Measurements from ENCODE around the gene NYAP1. TPM values are rescaled to one million over a fixed set of nuclear protein-coding genes. Genes with fewer than 3 reads are reported as not detected.

The NYAP1 gene
- total RNA-seq, 4 donors from 2014 or later, result 0.41 to 1.4 TPM; not detected in 2

DNA sequence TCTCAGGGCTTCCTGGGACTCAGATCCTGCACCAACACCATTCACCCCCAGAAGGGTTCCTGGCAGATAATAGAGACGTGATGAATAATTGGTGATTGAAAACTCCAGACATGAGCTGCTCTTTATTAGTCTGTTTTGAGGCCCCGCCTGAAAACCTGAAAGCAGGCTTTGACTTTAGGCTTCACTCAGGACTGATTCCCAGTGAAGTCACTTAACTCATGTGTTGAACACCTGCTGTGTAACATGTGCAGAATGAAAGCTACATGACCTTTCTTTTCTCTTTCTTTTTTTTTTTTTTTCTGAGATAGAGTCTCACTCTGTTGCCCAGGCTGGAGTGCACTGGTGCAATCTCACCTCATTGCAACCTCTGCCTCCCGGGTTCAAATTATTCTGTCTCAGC, 28.5 kb upstream of the NYAP1 start:
- H3K27me3 ChIP-seq, result no peaks in the 10 kb centered on the region
- in situ Hi-C loops (cut with MboI; ENCODE audit: low pct_ligation_motif_present in 1 of 4, low pct_unique_long_range_greater_than_20kb in 1 of 4, low sequenced_read_pairs in 3 of 4) (loop anchor here in 3 of 4 donors (25.0 kb wide), 2 partner anchors 232 to 257 kb away; partner anchors contain the start of genes GIGYF1 (in 2 of the 3), EPO (in 1 of the 3) and POP7 (in 1 of the 3)), intact Hi-C loops (cut with DNase I; ENCODE audit: low total_unique reads) (no loop called here)
- TF ChIP-seq POLR2A (IDR thresholded peaks at IDR 0.05) (no peak), POLR2AphosphoS5 (IDR thresholded peaks at IDR 0.05) (no peak), EP300 (IDR thresholded peaks at IDR 0.05; ENCODE audit: low read depth) (no peak)
- TF ChIP-seq, protein P1, sequence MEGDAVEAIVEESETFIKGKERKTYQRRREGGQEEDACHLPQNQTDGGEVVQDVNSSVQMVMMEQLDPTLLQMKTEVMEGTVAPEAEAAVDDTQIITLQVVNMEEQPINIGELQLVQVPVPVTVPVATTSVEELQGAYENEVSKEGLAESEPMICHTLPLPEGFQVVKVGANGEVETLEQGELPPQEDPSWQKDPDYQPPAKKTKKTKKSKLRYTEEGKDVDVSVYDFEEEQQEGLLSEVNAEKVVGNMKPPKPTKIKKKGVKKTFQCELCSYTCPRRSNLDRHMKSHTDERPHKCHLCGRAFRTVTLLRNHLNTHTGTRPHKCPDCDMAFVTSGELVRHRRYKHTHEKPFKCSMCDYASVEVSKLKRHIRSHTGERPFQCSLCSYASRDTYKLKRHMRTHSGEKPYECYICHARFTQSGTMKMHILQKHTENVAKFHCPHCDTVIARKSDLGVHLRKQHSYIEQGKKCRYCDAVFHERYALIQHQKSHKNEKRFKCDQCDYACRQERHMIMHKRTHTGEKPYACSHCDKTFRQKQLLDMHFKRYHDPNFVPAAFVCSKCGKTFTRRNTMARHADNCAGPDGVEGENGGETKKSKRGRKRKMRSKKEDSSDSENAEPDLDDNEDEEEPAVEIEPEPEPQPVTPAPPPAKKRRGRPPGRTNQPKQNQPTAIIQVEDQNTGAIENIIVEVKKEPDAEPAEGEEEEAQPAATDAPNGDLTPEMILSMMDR (IDR thresholded peaks at IDR 0.05), result no peak
- no peaks in the 10 kb centered on the region for H3K36me3 ChIP-seq
- 64 to 83% methylated on average over 3 of the region's 3 CpGs for WGBS, 2 donors (ENCODE audit: low coverage in 1 of 2)
- no peak overlapping the region for H3K4me3 ChIP-seq
- DNase-seq, result no peak
- no peak overlapping the region for H3K27ac ChIP-seq
- H3K9me3 ChIP-seq, result no peaks in the 10 kb centered on the region
- peaks cover 0 to 6% (median 0%) of the 10 kb centered on the region in 4 donors for H3K4me1 ChIP-seq

DNA sequence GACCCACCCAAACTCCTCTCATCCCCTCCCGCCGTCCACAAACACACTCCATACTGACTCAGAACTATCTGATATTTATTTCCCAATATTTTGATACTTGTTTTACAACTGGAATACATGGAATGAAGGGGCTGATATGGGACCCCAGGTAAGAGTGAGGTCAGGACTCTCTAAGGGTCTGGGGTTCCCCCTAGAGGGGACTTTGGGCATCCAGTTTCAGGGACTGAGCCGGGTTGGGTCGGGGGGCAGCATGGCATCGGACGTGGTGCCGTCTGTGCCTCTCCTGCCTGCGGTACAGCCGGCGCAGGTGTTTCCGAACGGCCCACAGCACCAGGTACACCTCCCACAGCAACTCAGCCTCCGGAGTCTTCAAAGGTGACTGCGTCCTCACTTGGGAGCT, 27.2 kb upstream of the NYAP1 start:
- TF ChIP-seq POLR2A (IDR thresholded peaks at IDR 0.05), result no peak
- no peak for TF ChIP-seq EP300 (IDR thresholded peaks at IDR 0.05; ENCODE audit: low read depth)
- TF ChIP-seq, protein P1 (IDR thresholded peaks at IDR 0.05), result no peak
- Histone ChIP-seq H3K4me3 (no peak overlapping the region), H3K27ac (no peak overlapping the region), H3K27me3 (no peaks in the 10 kb centered on the region), H3K4me1 (no peaks in the 10 kb centered on the region), H3K36me3 (no peaks in the 10 kb centered on the region), H3K9me3 (no peaks in the 10 kb centered on the region)
- no peak for DNase-seq
- in situ Hi-C loops (cut with MboI; ENCODE audit: low pct_ligation_motif_present in 1 of 4, low pct_unique_long_range_greater_than_20kb in 1 of 4, low sequenced_read_pairs in 3 of 4), result loop anchor here in 3 of 4 donors (25.0 kb wide), 2 partner anchors 231 to 256 kb away; partner anchors contain the start of genes GIGYF1 (in 2 of the 3), EPO (in 1 of the 3) and POP7 (in 1 of the 3)
- intact Hi-C loops (cut with DNase I; ENCODE audit: low total_unique reads), result no loop called here
- 91 to 93% methylated on average over 2 to 14 of the region's 14 CpGs for WGBS, 2 donors (ENCODE audit: low coverage in 1 of 2)

DNA sequence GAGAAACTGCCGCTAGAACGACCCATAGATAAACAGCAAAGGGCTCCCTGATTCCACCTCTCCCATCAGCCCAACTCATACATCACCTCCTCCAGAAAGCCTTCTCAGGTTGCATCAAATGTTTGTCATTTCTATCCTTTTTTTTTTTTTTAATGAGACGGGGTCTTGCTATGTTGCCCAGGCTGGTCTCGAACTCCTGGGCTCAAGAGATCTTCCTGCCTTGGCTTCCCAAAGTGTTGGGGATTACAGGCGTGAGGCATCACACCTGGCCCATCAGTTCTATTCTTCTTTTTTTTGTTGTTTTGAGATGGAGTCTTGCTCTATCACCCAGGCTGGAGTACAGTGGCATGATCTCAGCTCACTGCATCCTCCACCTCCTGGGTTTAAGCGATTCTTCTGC, 26.7 kb upstream of the NYAP1 start:
- in situ Hi-C loops (cut with MboI; ENCODE audit: low pct_ligation_motif_present in 1 of 4, low pct_unique_long_range_greater_than_20kb in 1 of 4, low sequenced_read_pairs in 3 of 4) (loop anchor here in 3 of 4 donors (25.0 kb wide), 2 partner anchors 230 to 255 kb away; partner anchors contain the start of genes GIGYF1 (in 2 of the 3), EPO (in 1 of the 3) and POP7 (in 1 of the 3)), intact Hi-C loops (cut with DNase I; ENCODE audit: low total_unique reads) (no loop called here)
- no peaks in the 10 kb centered on the region for H3K4me1 ChIP-seq
- H3K36me3 ChIP-seq, result no peaks in the 10 kb centered on the region
- WGBS, 2 donors (ENCODE audit: low coverage in 1 of 2), result 95 to 100% methylated on average over 3 to 6 of the region's 6 CpGs
- no peak overlapping the region for H3K27ac ChIP-seq
- TF ChIP-seq, protein P1 (IDR thresholded peaks at IDR 0.05), result no peak
- TF ChIP-seq POLR2A (IDR thresholded peaks at IDR 0.05) (no peak), EP300 (IDR thresholded peaks at IDR 0.05; ENCODE audit: low read depth) (no peak), POLR2AphosphoS5 (IDR thresholded peaks at IDR 0.05) (no peak)
- no peaks in the 10 kb centered on the region for H3K9me3 ChIP-seq
- no peak for DNase-seq
- H3K4me3 ChIP-seq, result no peak overlapping the region
- H3K27me3 ChIP-seq, result no peaks in the 10 kb centered on the region

DNA sequence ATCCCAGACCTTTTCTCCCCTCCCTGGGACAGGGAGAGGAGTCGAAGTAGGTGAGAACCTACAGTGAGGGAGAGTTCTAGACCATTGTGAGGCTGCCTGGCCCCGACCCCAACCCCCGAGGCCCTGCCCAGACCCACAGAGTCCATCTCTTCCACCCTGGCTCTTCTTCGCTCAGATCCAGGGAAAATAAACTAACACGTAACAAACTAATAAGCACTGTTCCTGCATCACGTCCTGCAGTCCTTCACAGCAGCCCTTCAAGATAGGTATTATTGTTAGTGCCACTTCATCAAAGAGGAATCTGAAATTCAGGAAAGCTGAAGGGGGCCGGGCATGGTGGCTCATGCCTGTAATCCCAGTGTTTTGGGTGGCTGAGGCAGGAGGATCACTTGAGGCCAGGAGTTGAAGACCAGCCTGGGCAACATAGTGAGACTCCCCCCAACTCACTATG, 19.5 kb upstream of the NYAP1 start, which contains the start of gene SPACDR:
TSS of gene SPACDR (minus strand) at position 51 of the 451 bp plus-strand sequence. CDS start 235 bp downstream, outside the sequence.
- Histone ChIP-seq H3K27me3 (no peaks in the 10 kb centered on the region), H3K27ac (no peak within 1 kb of the TSS), H3K36me3 (peaks cover 0 to 12% (median 0%) of the 10 kb centered on the region in 4 donors), H3K4me1 (peaks cover 5 to 19% (median 13%) of the 10 kb centered on the region in 4 donors), H3K4me3 (no peak within 1 kb of the TSS), H3K9me3 (no peaks in the 10 kb centered on the region)
- no peak for DNase-seq
- TF ChIP-seq POLR2A (IDR thresholded peaks at IDR 0.05) (no peak), POLR2AphosphoS5 (IDR thresholded peaks at IDR 0.05) (no peak), EP300 (IDR thresholded peaks at IDR 0.05; ENCODE audit: low read depth) (no peak)
- TF ChIP-seq, protein P1 (IDR thresholded peaks at IDR 0.05), result no peak
- WGBS, 2 donors (ENCODE audit: low coverage in 1 of 2), result 67 to 90% methylated on average over 1 to 7 of the region's 7 CpGs
- in situ Hi-C loops (cut with MboI; ENCODE audit: low pct_ligation_motif_present in 1 of 4, low pct_unique_long_range_greater_than_20kb in 1 of 4, low sequenced_read_pairs in 3 of 4), result loop anchor here (10.0 to 25.0 kb wide), 3 partner anchors 223 to 248 kb away; partner anchors contain the start of genes GIGYF1 (in 3 of the 4), EPO (in 1 of the 4) and POP7 (in 1 of the 4)
- intact Hi-C loops (cut with DNase I; ENCODE audit: low total_unique reads), result no loop called here

All from transverse colon (tissue), 4 donors.